Prostate gland (tissue), 2 donors: ENCODE data around the gene MCC.

Experiments
- POLR2A ChIP-seq: fragments of 450-650 bp; IDR thresholded peaks from one replicate; pipeline ENCODE4 v1.6.1; 2016; ENCODE audit warnings: antibody characterized with exemption, mild to moderate bottlenecking
- POLR2AphosphoS5 ChIP-seq: sonication (generic); formaldehyde crosslinking; IDR thresholded peaks from one replicate; pipeline ENCODE4 v1.6.1; 2017; ENCODE audit warnings: antibody characterized with exemption
- TF ChIP-seq, protein P1 (sequence below), 4 experiments: fragments of 200-600 bp in 2 of 4; fragments of 450-650 bp in 2 of 4; sonication (generic) in 2 of 4; IDR thresholded peaks; 1 replicate in 3 of 4; 2 replicates in 1 of 4; pipeline ENCODE4 v1.5.1; 2016 to 2019; ENCODE audit warnings: antibody characterized with exemption in 4 of 4, mild to moderate bottlenecking in 2 of 4, moderate library complexity in 2 of 4

DNA sequence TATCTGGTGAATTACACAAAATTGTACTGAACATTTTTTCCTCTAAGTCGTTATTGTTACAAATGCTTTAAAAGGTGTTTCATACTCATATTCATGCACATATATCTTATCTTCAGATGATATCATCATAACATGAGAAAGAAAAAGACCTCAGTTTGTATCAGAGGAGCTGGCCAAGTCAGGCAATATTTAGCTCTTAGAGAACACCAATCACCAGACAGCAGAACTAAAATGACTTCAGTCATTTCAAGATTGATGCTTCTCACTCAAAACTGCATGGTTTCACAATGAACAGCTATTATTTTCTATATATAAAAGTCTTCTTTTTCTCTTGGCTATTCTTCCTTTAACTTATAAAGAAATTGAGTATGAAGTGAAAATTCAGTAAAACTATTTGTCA is 98.0 kb downstream of the MCC start:
- TF ChIP-seq, protein P1, sequence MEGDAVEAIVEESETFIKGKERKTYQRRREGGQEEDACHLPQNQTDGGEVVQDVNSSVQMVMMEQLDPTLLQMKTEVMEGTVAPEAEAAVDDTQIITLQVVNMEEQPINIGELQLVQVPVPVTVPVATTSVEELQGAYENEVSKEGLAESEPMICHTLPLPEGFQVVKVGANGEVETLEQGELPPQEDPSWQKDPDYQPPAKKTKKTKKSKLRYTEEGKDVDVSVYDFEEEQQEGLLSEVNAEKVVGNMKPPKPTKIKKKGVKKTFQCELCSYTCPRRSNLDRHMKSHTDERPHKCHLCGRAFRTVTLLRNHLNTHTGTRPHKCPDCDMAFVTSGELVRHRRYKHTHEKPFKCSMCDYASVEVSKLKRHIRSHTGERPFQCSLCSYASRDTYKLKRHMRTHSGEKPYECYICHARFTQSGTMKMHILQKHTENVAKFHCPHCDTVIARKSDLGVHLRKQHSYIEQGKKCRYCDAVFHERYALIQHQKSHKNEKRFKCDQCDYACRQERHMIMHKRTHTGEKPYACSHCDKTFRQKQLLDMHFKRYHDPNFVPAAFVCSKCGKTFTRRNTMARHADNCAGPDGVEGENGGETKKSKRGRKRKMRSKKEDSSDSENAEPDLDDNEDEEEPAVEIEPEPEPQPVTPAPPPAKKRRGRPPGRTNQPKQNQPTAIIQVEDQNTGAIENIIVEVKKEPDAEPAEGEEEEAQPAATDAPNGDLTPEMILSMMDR (IDR thresholded peaks at IDR 0.05): no peak
- TF ChIP-seq POLR2AphosphoS5: no peak
- TF ChIP-seq POLR2A: no peak
